SK-N-MC (cell line): ENCODE measurements around the gene DNAL4.

Source experiments
- EZH2 ChIP-seq: fragments of 200-600 bp; sonication (generic); IDR thresholded peaks from one replicate; pipeline ENCODE4 v1.6.1; 2017; ENCODE audit warnings: antibody characterized with exemption
- POLR2AphosphoS5 ChIP-seq: IDR thresholded peaks from 2 replicates; pipeline ENCODE4 v1.6.1; 2012; ENCODE audit warnings: mild to moderate bottlenecking, low read depth, low read length, borderline replicate concordance

DNA sequence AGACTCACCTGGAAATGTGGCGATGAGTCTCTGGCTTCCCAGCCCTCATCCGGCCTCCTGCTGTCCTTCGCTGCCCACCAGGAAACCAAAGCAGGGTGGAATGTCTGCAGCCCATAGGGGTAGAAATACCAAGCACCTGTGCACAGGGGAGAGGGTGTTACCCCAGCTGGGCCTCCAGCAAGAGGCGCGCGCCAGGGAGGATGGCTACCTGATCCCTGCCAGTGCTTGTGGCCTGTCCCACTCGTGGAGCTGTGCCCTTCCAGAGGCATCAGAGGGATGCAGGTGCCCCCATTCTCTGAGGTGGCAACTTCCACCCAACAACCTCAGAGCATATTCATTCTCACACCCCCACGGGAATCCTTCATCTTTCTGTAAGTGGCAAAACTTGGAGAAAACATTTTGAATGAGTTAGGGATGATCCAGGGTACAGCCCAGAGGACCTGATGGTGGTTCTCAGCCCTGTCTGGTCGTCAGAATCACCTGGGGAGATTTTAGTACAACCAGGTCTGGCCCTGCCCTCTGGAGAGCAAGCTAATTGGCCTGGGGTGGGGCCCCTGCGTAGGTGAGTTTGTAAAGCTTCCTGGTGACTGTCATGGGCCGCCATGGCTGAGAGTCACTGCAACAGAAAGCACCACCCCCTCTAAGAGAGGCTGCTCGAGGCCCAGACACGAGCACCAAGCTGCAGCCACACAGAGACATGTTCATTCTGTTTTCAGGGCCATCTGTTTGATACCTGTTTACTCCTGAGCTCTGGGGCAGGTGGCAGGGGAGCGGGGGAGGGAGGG lies 48.1 kb downstream of the DNAL4 start:
- no peak for TF ChIP-seq POLR2AphosphoS5
- no peak for TF ChIP-seq EZH2
